Fibroblast of skin of right biceps (primary cell): ENCODE data around the gene CTDSPL.

Experiments used
- DNase-seq: peaks from one replicate; pipeline ENCODE4 v3.0.0-alpha.2; 2013

CTDSPL gene

DNA sequence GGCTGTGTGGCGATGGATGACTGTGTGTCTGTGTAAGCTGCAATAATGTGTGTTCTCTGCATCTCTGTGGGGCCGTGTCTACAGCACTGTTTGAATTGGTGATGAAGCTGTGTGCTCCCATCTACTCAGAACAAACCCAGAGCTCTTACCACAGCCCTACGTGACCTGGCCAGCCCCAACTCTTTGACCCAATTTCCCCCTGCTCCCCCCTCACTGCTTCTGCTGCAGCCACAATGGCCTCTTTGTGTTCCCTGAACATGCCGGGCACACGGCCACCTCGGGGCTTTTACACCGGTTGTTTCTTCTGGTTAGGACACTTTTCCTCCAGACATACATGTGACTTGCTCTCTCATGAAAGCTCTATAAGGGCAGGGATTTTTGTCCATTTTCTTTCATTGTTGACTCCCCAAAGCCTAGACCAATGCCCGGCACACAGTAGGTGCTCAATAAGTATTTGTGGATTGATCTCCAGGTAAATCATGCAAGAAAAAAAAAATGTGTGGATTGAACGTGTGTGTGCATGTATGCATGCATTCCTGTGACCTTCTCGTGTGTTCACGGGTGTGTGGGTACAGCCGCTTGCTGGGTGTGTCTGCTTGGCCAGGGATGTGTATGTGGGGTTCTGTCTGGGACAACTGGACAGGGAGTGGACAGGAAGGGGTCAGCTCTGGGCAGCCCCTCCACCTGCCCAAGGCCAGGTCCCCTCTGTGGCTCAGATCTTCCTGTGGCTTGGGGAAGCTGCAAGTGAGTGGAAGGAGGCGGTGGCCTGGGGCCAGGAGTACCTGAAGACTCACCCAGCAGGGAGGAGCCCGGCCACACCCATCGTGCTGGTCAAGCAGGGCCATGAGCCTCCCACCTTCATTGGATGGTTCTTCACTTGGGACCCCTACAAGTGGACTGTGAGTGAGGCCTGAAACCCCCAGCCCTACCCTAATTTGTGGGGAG is 143.7 kb downstream of the CTDSPL start:
- DNase-seq: no peak

DNA sequence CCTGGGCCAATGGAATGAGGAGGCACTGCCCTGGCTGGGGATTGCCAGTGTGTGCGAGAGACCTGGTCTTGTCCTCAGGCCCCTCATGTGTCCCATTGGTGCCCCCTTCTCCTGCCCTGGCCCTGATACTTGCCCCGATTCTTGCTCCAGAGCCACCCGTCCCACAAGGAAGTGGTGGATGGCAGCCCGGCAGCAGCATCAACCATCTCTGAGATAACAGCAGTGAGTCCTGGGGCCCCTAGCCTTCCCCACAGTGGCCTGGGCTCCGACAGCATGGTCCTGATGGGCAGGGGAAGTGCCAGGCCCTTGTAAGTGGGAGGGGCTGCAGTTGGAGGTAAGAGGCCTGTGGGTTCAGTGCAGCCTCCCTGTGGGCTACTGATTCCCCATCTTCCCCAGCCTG is 144.4 kb downstream of the CTDSPL start:
- DNase-seq: no peak

DNA sequence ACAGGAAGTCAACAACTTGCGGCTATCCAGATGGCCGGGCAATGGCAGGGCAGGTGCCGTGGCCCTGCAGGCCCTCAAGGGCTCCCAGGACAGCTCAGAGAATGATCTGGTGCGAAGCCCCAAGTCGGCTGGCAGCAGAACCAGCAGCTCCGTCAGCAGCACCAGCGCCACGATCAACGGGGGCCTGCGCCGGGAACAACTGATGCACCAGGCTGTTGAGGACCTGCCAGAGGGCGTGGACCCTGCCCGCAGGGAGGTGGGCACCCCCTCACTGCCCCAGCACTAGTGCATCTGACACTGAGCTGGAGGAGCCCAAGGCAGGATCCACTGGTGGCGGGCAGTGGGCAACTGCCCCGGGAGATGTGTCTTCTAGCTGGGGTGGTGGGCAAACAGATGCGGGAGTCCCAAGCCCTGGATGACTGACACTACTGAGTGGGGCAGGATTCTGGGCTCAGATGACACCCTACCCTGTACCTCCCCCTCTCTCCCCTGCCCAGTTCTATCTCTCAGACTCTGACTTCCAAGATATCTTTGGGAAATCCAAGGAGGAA is 144.8 kb downstream of the CTDSPL start:
- DNase-seq: no peak

DNA sequence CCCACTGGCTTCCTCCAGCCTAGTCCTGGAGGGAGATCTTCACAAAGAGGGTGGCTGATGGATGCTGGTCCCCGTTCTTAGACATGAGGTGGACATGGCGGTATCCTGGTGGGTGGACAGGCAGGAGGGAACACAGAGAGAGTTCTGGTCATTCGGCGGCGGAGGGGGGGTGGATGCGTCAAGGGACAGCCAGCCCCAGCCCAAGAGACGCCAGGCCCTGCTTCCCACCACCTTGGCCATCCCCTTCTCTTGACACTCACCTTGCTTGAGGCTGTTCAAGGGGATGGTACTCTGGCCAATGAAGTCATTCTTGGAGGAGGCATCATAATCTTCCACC is 146.0 kb downstream of the CTDSPL start:
- DNase-seq: no peak

DNA sequence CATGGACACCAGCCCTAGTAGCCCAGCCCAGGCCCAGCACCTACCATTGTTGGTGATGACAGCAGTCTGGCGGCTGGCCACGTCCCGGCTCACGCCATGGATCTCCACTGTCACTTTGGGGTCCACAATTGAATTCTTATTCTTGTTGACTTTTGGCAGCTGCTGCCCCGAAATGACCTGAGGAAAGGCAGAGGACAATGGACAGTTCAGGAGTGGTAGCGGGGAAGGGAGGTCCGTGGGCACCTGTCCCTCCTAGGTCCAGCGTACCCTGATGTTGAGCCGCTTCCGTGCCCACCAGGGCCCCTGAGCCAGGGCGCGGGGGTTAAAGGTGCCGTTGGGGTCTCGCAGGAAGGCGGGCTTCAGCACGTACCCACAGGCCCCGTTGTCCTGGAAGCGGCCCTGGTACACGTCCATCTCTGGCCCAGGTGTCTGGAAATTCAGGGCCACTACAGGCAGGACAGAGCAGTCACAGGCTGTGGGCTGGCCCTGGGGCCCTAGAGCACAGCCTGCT is 146.6 kb downstream of the CTDSPL start:
- DNase-seq: no peak

DNA sequence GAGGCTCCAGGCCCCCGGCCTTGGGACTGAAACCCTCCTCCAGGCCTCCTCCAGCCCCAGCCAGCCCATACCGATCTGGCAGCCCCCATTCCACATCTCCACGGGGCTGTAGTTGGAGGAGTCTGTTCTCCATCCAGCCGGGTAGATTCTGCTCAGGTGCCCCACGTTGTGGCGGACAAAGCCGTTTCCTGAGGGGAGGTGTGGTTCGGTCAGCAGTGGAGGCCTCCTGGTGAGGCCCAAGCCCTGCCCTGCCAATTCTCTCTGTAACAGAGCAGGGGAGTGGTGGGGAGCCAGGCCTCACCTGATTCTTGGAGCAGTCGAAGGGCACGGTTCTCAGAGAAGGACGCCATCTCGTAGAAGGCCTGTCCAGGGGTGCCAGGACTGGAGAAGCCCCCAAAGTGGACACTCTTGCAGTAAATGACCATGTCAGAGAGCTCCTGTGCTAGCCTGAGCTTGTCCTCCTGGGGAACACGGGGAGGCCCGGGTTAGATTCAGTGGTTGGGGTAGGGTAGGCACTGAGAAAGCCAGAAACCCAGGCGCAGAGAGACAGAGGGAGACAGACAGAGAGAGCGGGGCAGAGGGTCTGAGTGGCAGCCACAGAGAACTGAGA is 147.4 kb downstream of the CTDSPL start:
- no peak for DNase-seq

DNA sequence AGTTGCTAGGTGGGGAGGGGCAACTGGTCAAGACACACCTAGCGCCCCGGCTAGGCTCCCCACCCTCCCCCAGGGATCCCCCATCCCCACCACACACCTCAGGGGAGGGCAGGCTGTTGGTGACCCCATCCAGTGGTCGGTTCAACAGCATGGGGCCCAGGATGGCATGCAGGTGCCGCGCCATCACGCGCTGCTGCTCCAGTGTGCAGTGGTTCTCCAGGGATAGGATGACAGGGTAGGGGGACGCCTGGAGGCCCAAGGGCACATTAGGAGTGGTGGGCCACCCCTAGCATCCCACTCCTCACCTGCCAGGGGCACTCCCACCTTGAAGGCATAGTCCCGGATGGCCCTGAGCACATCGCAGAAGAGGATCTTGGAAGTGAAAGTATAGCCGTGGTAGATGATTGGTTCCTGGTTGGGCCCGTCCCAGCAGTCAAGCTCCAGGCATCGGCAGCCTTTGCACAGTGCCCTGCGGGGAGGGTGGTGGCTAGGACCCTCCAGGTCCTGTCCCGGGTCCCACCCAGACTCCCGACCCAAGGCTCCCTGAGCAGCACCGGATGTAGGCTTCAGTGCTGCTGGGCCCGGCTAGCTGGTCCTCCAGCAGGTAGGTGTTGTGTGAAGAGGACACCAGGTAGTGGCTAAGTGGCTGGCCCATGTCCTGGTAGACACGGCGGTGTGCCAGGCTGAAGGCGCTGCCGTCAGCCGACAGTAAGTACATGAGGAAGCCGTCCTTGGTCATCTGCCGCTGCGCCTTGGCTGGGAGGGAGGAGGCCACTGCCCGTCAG is 148.3 kb downstream of the CTDSPL start:
- DNase-seq: no peak

DNA sequence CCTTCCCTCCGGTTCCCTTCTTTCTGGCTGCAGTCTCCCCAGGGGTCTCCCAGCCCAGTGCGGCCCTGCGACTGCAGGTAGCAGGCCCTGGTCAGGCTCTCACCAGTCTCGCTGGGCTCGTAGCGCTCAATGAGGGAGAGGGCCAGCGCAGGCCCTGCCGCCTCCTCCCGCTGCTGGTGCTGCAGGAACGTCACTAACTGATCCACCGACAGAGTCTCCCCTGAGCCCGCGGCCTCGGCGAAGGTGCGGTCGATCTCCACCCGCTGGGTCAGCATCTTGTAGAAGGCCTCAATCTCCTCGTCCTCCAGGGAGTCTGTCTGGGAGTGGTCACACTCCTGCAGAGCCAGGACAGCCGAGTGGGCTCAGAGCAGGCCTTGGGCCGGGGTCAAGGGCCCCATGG is 149.4 kb downstream of the CTDSPL start:
- DNase-seq: no peak

DNA sequence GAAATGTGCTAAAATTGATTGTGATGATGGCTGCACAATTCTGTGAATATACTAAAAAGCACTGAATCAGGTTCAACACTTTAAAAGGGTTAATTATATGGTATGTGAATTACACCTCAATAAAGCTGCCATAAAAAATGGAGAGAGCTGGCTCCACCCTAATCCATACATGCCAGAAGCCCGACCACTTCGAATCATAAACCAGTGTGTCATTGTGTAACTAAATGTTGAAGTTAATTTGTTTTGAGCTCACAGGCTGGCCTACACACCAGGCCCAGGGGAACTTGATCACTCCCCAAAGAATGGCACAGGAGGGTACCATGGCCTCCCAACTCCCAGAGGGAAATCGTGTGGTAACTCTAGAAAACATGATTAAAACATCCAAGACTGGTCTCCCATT is 153.8 kb downstream of the CTDSPL start:
- DNase-seq: no peak

DNA sequence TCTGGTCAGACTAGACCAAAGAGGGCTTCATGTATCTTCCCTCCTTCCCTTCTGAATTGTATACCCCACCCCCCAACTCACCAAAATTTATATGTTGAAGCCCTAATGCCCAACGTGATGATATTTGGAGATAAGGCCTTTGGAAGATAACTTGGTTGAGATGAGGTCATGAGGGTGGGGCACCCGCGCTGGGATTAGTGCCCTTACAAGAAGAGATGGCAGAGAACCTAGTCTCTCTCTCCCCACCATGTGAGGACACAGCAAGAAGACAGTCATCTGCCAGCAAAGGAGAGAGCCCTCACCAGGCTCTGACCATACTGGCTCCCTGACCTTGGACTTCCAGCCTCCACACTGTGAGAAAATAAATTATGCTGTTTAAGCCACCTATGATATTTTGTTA is 154.3 kb downstream of the CTDSPL start:
- no peak for DNase-seq

DNA sequence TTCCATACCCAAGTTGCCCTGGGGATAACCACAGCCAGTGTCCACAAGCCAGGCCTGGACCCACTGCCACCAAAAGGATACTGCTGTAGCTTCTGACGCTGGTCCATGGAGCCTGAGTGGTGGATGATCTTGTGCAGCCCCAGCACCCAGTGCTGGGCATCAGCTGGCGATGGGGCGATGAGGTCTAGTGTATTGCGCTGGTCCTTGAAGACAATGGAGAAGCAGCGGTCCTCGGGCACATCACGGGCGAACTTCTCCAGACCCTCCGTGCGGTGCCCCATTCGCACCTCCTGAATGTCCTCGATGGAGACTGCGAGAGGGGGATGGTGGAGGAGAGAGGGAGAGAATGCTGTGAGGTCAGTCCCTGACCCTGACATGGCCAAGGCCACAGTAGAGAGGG is 154.7 kb downstream of the CTDSPL start:
- DNase-seq: no peak

DNA sequence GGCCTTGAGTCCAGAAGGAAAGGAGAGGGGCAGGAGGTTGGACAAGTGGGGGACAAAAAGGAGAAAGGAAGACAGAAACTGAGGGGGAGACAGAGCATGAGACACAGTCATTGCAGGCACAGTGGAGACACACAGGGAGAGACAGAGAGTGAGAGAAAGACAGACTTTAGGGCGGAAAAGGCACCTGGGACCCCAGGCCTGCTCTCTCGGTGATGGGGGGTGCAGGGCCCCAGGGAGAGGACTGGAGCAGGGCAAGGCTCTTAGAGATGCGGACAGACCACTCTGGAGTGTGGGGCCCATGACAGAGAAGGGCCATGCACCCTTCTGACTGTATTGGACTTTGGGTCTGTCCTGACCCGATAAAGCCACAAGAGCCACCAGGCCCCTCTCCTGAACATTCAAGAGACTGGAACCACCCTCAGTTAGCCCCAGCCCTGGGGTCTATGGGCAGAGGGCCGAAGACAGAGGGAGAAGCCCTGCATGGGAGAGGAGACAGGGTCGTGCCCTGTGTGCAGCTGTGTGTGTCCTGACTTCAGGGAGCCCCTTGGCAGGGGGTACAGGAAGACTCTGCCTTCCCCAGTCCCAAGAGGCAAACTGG is 155.3 kb downstream of the CTDSPL start:
- no peak for DNase-seq

DNA sequence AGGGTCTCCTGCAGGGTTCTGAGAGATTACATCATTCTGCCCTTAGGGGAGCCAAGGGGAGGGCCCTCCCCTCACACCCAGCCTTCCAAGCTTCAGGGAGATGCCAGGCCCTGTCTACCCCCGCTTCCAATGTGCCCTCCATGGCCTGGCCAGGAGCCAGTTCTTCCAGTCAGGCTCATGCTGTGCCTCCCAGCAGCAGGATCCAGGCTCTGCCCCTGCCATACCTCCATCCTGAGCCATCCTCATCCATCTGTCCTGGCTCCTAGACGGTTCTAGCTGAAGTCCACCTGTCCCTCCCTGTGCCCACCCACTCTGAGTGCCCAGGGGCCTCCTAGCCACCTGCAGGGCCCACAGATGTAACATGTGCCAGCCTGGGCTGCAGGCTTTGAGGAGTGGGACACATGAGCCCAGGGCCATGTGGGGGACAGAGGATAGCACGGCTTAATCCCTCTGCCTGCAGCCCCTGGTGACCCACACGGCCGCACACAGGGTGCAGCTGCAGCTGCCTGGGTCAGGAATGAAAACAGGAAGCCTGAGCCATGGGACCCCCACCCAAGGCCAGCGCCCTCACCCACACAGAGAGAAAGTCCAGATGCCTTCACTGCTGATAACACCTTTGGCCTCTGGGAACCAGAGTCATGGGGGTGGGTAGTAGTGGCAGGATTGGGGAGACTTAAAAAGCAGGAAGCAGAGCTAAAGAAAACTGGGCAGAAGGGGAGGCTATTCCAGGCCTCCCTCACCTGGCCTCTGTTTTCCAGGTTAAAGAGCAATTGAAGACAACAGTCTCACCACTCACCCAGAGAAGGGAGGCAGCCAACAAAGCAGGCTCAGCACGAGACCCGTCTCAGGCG is 156.0 kb downstream of the CTDSPL start:
- DNase-seq: no peak

DNA sequence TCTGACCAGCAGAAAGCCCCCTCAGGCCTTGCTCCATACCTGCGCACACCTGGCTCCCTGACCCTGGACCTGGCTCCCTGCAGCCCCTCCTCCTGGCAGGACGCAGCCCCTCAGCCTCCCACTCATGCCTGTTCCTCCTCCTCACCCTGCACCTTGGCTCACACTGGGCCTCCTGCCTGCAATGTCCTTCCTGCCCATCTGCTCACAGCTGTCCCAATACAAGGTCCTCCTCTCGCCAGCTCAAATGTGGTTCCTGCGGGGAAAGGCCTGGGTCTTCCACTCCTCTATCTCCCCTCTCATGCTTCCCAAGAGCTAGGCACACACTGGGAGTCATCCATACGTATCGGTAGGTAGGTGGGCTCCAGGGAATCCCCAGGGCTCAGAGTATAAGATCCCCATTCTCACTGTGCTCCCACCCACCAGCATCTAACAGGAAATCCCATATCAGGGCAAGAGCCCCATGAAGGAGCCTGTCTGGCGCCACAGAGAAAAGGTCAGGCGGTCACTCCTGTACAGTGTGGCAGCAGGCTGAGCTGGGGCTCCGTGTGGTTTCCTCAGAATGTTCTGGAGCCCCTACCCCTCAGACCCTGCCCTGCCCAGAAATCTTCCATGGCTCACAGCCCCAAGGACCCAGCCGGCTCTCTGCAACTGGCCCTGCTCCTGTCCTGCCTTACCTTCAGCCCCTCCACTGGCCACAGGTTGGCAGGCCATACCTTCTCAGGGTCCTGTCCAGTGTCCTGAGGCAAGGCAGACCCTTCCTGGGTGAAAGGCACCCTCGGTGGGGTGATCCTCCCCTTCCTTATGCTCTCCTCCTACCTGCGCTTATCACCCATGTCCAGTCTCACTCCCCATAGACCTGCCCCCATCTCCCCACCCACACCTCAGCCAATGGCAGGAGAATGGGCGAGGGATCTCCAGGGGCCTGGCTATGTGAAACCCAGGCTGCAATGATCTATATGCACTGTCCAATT is 156.9 kb downstream of the CTDSPL start:
- DNase-seq: no peak

DNA sequence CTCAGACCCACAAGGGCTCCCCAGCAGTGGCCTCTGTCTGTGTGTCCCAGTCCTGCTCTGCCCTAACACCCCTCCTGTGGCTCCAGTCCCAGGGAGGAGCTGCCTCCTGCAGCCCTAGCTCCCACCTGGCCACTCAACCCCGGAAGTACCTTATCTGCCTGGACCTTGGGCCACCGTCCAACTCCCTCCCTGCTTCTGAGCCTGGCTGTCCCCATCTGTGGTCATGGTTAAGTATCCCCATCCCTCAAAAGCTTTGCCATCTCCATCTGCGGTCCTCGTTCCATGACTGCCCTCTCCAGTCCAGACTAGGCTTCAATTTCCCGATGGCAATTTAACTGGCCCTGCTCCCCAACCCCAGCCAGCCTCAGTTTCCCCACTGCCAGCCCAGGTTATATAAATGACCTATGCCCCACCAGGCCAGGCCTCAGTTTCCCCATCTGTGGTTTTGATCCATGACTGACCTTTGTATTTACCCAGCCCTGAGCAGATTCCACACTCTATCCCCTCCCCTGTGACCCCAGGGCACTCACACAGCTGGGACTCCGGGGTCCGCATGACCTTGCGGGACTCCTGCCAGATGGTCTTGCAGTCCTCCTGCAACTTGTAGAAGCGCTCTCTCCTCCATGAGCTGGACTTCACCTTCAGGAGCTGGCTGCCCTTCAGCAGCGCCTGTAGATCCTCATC is 158.1 kb downstream of the CTDSPL start:
- no peak for DNase-seq

DNA sequence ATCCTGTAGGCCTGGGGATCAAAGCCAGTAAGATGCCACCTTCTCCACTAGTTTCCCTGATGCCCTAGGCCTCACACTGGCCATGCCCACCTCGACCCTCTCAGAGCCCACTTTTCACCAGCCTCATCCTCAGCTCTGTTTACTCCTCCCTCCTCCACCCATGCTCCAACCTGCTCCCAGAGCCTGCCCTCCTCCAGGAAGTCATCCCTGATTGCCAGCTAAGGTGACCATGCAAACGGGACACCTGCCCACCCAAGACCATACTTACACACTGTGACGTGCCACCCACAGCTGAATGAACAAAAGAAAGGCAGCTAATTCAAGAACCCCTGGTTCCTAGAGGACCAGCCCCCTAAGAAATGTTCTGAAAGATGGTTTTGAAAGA is 158.7 kb downstream of the CTDSPL start:
- DNase-seq: no peak

DNA sequence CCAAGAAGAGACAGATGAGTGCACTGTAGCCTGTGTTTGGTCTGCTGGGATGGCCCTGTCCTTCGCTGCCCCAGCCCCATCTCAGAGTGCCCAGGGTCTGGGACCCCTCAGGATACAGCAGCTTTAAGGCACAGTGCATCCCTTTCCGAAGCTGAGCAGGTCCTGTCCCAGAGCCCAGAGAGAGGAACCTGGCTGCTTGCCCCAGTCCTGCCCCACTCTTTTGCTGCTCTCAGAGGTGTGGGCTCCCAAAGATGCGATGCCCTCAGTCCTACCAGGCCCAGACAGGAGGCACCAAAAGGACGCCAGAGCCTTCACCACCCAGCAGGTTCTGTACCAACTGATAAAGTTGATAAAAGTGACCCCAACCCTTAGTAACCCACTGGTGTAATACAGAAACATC is 159.5 kb downstream of the CTDSPL start:
- DNase-seq: no peak

DNA sequence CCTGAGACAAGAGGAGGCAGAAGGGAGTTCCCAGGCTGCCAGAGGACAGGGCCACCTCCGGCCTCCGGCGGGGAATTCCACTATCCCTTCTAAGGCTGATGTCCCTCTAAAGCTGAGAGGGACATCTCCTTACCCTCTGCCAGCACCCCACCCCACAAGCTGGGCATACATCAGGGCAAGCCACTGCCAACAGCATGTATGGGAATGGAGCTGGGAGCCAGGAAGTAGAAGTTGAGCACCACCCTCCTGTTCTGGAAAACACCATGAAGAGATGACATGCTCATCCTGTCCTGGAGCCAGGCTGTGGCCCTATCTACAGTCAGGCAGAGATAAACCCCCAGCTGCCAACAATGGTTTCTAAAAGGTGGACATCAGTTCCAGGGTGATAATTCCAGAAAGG is 160.6 kb downstream of the CTDSPL start:
- no peak for DNase-seq

DNA sequence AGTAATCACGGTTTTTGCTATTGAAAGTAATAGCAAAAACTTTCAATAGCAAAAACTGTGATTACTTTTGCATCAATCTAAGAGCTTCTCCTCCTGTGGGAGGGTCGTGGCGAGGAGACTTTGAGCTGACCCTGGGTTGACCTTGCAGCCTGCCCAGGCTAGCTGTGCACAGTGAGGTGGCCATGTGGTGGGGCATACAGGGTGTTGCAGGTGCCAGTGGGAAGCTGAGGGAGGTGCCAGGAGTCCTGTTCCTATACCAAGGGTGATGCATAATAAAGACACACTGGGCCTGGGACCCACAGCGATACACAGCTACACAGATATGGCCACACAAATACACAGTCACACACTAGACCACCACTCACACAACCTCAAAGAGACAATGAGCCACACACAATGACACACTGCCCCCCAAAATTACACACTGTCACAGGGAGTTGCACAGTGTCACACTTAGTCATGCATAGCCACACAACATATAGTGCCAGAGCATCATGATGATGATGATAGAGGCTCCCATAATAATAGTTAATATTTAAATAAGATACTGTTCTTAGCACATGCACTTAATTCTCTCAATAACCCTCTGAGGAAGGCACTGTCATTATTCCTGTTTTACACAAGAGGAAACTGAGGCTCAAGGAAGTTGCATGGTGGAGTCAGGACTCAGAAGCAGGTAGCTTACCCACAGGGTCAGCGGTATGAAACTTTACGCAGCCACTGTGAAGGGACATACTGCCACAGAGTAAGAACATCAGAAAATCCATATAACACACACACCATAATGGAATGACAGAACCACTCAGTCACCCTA is 161.4 kb downstream of the CTDSPL start:
- no peak for DNase-seq
